ENCODE results near the gene HOXC12.

The HOXC12 gene

GRCh38 chr12:54007538-54008259 is 53.0 kb downstream of the HOXC12 start:
- no peak for DNase-seq (ENCODE audit: low spot score)
- in situ Hi-C loops (cut with MboI; ENCODE audit: low pct_unique_long_range_greater_than_20kb, low sequenced_read_pairs, unreplicated experiment), result loop anchor here (25.0 kb wide), 1 partner anchor 355 kb away; the partner anchor contains the start of gene GPR84

GRCh38 chr12:54008260-54008552 is 53.5 kb downstream of the HOXC12 start:
- no peak for TF ChIP-seq CTCF (IDR thresholded peaks at IDR 0.05; ENCODE audit: extremely low read depth, insufficient read depth, missing control alignments)
- in situ Hi-C loops (cut with MboI; ENCODE audit: low pct_unique_long_range_greater_than_20kb, low sequenced_read_pairs, unreplicated experiment), result loop anchor here (25.0 kb wide), 1 partner anchor 354 kb away; the partner anchor contains the start of gene GPR84

More at GRCh38 chr12:54007538-54008259, 53.0 kb downstream of the HOXC12 start:
- no peak for TF ChIP-seq CTCF (IDR thresholded peaks at IDR 0.05; ENCODE audit: extremely low read depth, insufficient read depth, missing control alignments)

More at GRCh38 chr12:54008260-54008552, 53.5 kb downstream of the HOXC12 start:
- DNase-seq (ENCODE audit: low spot score), result no peak
